SK-N-SH (cell line): ENCODE measurements around the gene GLIS2. TPM values are rescaled to one million over a fixed set of nuclear protein-coding genes. Genes with fewer than 3 reads are reported as not detected.

Source experiments
- CTCF ChIA-PET: fragments of 300-600, 350-600 bp; formaldehyde crosslinking; extraction: SDS; loops from one replicate; lab custom pipeline; 2021; lab: Yijun Ruan, JAX
- POLR2A ChIA-PET: fragments of 350-600 bp; sonication (Branson Sonifier 250); formaldehyde crosslinking; extraction: SDS; loops from one replicate; lab custom pipeline; 2020; ENCODE audit warnings: antibody characterized with exemption, inconsistent platforms; lab: Yijun Ruan, JAX
- DNase-seq: peaks from one replicate; pipeline ENCODE4 v3.0.0; 2012
- H2AFZ ChIP-seq: fragments of 200-600 bp; sonication (generic); 2 replicates; pipeline ENCODE4 v1.8.1; 2016; ENCODE audit warnings: antibody characterized with exemption, mild to moderate bottlenecking, low read depth
- H3F3A ChIP-seq: fragments of 200-600 bp; sonication (generic); replicated peaks from 2 replicates; pipeline ENCODE3; 2016; ENCODE audit warnings: antibody characterized with exemption, mild to moderate bottlenecking; ENCODE audit not compliant: insufficient read depth
- H3K27ac ChIP-seq, 2 experiments: fragments of 200-500 bp in 1 of 2; fragments of 200-600 bp in 1 of 2; sonication (Bioruptor generic) in 1 of 2; sonication (generic), shearing (Covaris generic) in 1 of 2; 2 replicates each; pipeline versions ENCODE4 v1.5.1 to v1.6.1; 2014 to 2016; ENCODE audit warnings: low read depth in 2 of 2, inconsistent platforms in 1 of 2, low read length in 1 of 2, mild to moderate bottlenecking in 1 of 2, mixed read lengths in 1 of 2
- H3K27me3 ChIP-seq: fragments of 200-600 bp; sonication (generic), shearing (Covaris generic); 2 replicates; pipeline ENCODE4 v1.6.1; 2016; ENCODE audit warnings: mixed run types; ENCODE audit not compliant: insufficient read depth
- H3K36me3 ChIP-seq, 2 experiments: fragments of 200-500 bp in 1 of 2; fragments of 200-600 bp in 1 of 2; sonication (Bioruptor generic) in 1 of 2; sonication (generic) in 1 of 2; replicated peaks in 1 of 2; 2 replicates each; pipeline versions ENCODE3 to v1.5.1; 2014 to 2016; ENCODE audit warnings: low read length in 1 of 2, mild to moderate bottlenecking in 1 of 2; ENCODE audit not compliant: insufficient read depth in 2 of 2, control insufficient read depth in 1 of 2
- H3K4me1 ChIP-seq, 2 experiments: fragments of 200-500 bp in 1 of 2; fragments of 200-600 bp in 1 of 2; sonication (Bioruptor generic) in 1 of 2; sonication (generic), shearing (Covaris generic) in 1 of 2; 2 replicates each; pipeline versions ENCODE4 v1.5.1 to v1.6.1; 2014 to 2016; ENCODE audit warnings: low read depth in 1 of 2, low read length in 1 of 2, mixed run types in 1 of 2; ENCODE audit not compliant: insufficient read depth in 2 of 2, control insufficient read depth in 1 of 2
- H3K4me2 ChIP-seq: fragments of 200-600 bp; sonication (generic), shearing (Covaris generic); 2 replicates; pipeline ENCODE4 v1.6.1; 2017; ENCODE audit warnings: mixed run types
- H3K4me3 ChIP-seq, 2 experiments: fragments of 200-500 bp in 1 of 2; fragments of 200-600 bp in 1 of 2; sonication (Bioruptor generic) in 1 of 2; sonication (generic), shearing (Covaris generic) in 1 of 2; 2 replicates each; pipeline versions ENCODE4 v1.5.1 to v1.8.1; 2014 to 2016; ENCODE audit warnings: low read depth in 2 of 2, inconsistent platforms in 1 of 2, low read length in 1 of 2, mild to moderate bottlenecking in 1 of 2, mixed read lengths in 1 of 2, moderate library complexity in 1 of 2
- H3K79me2 ChIP-seq: fragments of 200-600 bp; sonication (generic); 2 replicates; pipeline ENCODE4 v1.8.1; 2017; ENCODE audit warnings: mild to moderate bottlenecking; ENCODE audit not compliant: insufficient read depth
- H3K9ac ChIP-seq: fragments of 200-600 bp; sonication (generic); 2 replicates; pipeline ENCODE4 v1.6.1; 2017; ENCODE audit warnings: mixed run types
- H3K9me2 ChIP-seq: fragments of 200-600 bp; sonication (generic); 2 replicates; pipeline ENCODE4 v1.6.1; 2017; ENCODE audit warnings: mixed run types
- H3K9me3 ChIP-seq: fragments of 200-600 bp; sonication (generic); 2 replicates; pipeline ENCODE4 v1.6.1; 2017; ENCODE audit warnings: mixed run types, mild to moderate bottlenecking, moderate library complexity
- H4K20me1 ChIP-seq: fragments of 200-600 bp; sonication (generic); 2 replicates; pipeline ENCODE4 v1.6.1; 2017; ENCODE audit warnings: mild to moderate bottlenecking, mixed run types; ENCODE audit not compliant: insufficient read depth
- ELF1 ChIP-seq: IDR thresholded peaks from 2 replicates; pipeline ENCODE4 v1.4.0; 2012
- EP300 ChIP-seq, 2 experiments: IDR thresholded peaks; 2 replicates each; pipeline versions ENCODE4 v1.4.0 to v1.6.1; 2012; ENCODE audit warnings: borderline replicate concordance in 1 of 2, low read depth in 1 of 2, low read length in 1 of 2
- FOSL2 ChIP-seq: IDR thresholded peaks from 2 replicates; pipeline ENCODE4 v1.4.0; 2012; ENCODE audit warnings: low read depth, mild to moderate bottlenecking, moderate library complexity, borderline replicate concordance
- FOXJ3 ChIP-seq: sonication (generic); formaldehyde crosslinking; IDR thresholded peaks from 2 replicates; pipeline ENCODE4 v1.5.1; 2020; ENCODE audit warnings: mild to moderate bottlenecking, missing genetic modification reagents
- JUND ChIP-seq: IDR thresholded peaks from 2 replicates; pipeline ENCODE4 v1.4.0; 2012
- MEF2A ChIP-seq: IDR thresholded peaks from 2 replicates; pipeline ENCODE4 v1.4.0; 2012; ENCODE audit warnings: low read depth, borderline replicate concordance
- POLR2AphosphoS5 ChIP-seq: IDR thresholded peaks from 2 replicates; pipeline ENCODE4 v1.6.1; 2012; ENCODE audit warnings: low read depth, low read length
- RAD21 ChIP-seq: IDR thresholded peaks from 2 replicates; pipeline ENCODE4 v1.6.1; 2012; ENCODE audit warnings: mild to moderate bottlenecking, low read length
- RXRA ChIP-seq: IDR thresholded peaks from 2 replicates; pipeline ENCODE4 v1.4.0; 2012; ENCODE audit warnings: low read depth, mild to moderate bottlenecking, borderline replicate concordance
- SIN3A ChIP-seq: IDR thresholded peaks from 2 replicates; pipeline ENCODE4 v1.6.1; 2012; ENCODE audit warnings: low read depth, mild to moderate bottlenecking, low read length, moderate library complexity, borderline replicate concordance
- SMC3 ChIP-seq: IDR thresholded peaks from 2 replicates; pipeline ENCODE4 v1.6.1; 2012; ENCODE audit warnings: low read depth, low read length, improper control_type of control experiment
- TCF12 ChIP-seq: IDR thresholded peaks from 2 replicates; pipeline ENCODE4 v1.4.0; 2012
- TEAD4 ChIP-seq: IDR thresholded peaks from 2 replicates; pipeline ENCODE4 v1.4.0; 2012; ENCODE audit warnings: mild to moderate bottlenecking, borderline replicate concordance; ENCODE audit not compliant: insufficient read depth
- YY1 ChIP-seq: IDR thresholded peaks from 2 replicates; pipeline ENCODE4 v1.4.0; 2012; ENCODE audit warnings: low read depth, mild to moderate bottlenecking
- WGBS: methylation state at CpG from one replicate; pipeline ENCODE4 v1.1.6; 2017; ENCODE audit warnings: low lambda C conversion rate; 5-methylcytosine and 5-hydroxymethylcytosine counted together
- polyA plus RNA-seq, 3 experiments: library from polyadenylated mRNA; depleted of rRNA; stranded (reverse); fragments of >200 nt; gene quantifications; 2 replicates each; pipeline ENCODE4 v1.2.3, GENCODE V29; 2012
- TF ChIP-seq, protein P1 (sequence below): IDR thresholded peaks from 2 replicates; pipeline ENCODE4; 2012
- TF ChIP-seq, protein P2 (sequence below): fragments of 200-600 bp; sonication (generic); IDR thresholded peaks from 2 replicates; pipeline ENCODE4 v1.6.1; 2017; ENCODE audit warnings: antibody characterized with exemption, mild to moderate bottlenecking, moderate library complexity
- TF ChIP-seq, protein P3 (sequence below): fragments of 150-350 bp; IDR thresholded peaks from 2 replicates; pipeline ENCODE4 v1.6.1; 2016; ENCODE audit warnings: mild to moderate bottlenecking, low read depth, low read length
- TF ChIP-seq, protein P4 (sequence below): IDR thresholded peaks from 2 replicates; pipeline ENCODE4 v1.4.0; 2012; ENCODE audit warnings: low read depth, borderline replicate concordance
- TF ChIP-seq, protein P5 (sequence below): fragments of 150-350 bp; IDR thresholded peaks from 2 replicates; pipeline ENCODE4 v1.6.1; 2017; ENCODE audit warnings: antibody characterized with exemption, low read length, low read depth, borderline replicate concordance

GLIS2 gene
- polyA plus RNA-seq, 1 of the 3 experiments (the other 2 are of a cell fraction) = 6.5 TPM

DNA sequence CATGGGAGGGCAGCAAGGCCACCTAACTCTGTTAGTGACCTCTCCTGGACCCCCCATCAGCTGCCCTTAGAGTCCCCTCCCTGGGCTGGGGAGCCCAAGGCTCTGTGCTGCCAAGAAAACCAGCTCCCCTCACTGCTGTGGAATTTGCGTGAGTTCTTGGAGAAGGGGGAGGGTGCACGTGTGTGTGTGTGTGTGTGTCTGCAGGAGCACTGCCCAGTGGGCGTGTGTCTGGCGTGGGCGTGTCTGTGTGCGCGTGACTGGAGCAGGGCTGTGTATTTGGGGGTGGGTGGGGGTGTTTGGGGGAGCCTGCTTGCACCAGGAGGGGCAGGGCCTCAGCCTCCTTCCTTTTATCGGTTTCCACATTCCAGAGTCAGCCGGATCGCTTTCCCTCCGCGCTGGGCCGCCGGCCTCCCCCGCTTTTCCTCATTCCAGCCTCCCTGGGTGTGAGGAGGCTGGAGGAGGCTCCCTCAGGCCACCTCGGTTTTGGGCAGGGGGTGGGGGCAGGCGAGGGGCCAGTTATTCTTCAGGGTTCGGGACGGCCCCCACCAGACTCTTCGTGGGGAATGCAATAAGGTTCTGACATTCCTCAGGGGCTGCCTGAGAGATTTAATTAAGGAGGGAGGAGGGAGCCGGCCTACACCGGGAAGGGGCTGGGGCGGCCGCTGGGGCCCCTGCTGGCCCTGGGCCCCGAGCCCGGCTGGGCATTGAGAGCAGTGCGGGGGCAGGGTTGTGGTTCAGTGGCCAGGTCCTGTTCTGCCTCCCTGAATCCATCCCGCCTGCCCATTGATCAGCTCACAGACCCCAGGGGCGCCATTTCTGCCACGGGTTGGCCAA, 58.3 kb downstream of the GLIS2 start (continued):
- TF ChIP-seq, protein P1, sequence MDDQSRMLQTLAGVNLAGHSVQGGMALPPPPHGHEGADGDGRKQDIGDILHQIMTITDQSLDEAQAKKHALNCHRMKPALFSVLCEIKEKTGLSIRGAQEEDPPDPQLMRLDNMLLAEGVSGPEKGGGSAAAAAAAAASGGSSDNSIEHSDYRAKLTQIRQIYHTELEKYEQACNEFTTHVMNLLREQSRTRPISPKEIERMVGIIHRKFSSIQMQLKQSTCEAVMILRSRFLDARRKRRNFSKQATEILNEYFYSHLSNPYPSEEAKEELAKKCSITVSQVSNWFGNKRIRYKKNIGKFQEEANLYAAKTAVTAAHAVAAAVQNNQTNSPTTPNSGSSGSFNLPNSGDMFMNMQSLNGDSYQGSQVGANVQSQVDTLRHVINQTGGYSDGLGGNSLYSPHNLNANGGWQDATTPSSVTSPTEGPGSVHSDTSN = peak; percentile 21; the same call in 1 of the 2 replicates

DNA sequence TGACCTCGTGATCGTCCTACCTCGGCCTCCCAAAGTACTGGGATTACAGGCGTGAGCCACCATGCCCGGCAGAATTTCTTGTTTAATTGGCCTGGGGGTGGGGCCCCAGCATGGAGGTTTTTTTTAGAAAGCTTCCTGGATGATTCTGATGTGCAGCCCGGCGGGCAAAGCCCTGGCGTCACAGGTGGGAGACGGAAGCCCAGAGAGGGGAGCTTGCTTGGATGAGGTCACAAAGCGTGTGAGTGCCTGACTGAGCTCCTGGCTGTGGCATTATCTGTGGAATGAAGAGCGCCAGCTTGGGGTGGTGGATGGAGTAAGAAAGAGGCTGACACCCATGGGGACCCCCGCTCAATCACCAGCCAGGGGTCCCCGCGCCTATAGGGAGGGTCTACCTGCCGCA, 59.9 kb downstream of the GLIS2 start:
- Histone ChIP-seq H3K79me2 (peaks cover 68% of the 10 kb centered on the region), H3K4me2 (peak overlapping the region; percentile 91; the same call in 1 of the 2 replicates), H3K36me3 (peaks cover 0 to 7% of the 10 kb centered on the region in 2 experiments), H4K20me1 (peaks cover 54% of the 10 kb centered on the region), H2AFZ (no peak overlapping the region), H3K9me3 (no peaks in the 10 kb centered on the region), H3K27me3 (no peaks in the 10 kb centered on the region), H3K4me1 (peaks cover 40 to 74% of the 10 kb centered on the region in 2 experiments), H3K9ac (no peak overlapping the region; the same call in 1 of the 2 replicates), H3K9me2 (no peaks in the 10 kb centered on the region), H3K4me3 (no peak overlapping the region), H3K27ac (peak overlapping the region; percentile 76 to 83), H3F3A (peaks cover 24% of the 10 kb centered on the region)
- TF ChIP-seq, protein P2, sequence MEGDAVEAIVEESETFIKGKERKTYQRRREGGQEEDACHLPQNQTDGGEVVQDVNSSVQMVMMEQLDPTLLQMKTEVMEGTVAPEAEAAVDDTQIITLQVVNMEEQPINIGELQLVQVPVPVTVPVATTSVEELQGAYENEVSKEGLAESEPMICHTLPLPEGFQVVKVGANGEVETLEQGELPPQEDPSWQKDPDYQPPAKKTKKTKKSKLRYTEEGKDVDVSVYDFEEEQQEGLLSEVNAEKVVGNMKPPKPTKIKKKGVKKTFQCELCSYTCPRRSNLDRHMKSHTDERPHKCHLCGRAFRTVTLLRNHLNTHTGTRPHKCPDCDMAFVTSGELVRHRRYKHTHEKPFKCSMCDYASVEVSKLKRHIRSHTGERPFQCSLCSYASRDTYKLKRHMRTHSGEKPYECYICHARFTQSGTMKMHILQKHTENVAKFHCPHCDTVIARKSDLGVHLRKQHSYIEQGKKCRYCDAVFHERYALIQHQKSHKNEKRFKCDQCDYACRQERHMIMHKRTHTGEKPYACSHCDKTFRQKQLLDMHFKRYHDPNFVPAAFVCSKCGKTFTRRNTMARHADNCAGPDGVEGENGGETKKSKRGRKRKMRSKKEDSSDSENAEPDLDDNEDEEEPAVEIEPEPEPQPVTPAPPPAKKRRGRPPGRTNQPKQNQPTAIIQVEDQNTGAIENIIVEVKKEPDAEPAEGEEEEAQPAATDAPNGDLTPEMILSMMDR = no peak
- no peak for TF ChIP-seq JUND
- no peak for TF ChIP-seq TEAD4
- TF ChIP-seq SIN3A = no peak
- no peak for TF ChIP-seq POLR2AphosphoS5
- no peak for TF ChIP-seq YY1
- no peak for TF ChIP-seq FOSL2
- TF ChIP-seq SMC3 = no peak
- TF ChIP-seq, protein P3, sequence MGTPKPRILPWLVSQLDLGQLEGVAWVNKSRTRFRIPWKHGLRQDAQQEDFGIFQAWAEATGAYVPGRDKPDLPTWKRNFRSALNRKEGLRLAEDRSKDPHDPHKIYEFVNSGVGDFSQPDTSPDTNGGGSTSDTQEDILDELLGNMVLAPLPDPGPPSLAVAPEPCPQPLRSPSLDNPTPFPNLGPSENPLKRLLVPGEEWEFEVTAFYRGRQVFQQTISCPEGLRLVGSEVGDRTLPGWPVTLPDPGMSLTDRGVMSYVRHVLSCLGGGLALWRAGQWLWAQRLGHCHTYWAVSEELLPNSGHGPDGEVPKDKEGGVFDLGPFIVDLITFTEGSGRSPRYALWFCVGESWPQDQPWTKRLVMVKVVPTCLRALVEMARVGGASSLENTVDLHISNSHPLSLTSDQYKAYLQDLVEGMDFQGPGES = no peak
- no peak for TF ChIP-seq FOXJ3 (CRISPR knock-in tag)
- TF ChIP-seq MEF2A = no peak
- TF ChIP-seq ELF1 = no peak
- TF ChIP-seq, protein P4, sequence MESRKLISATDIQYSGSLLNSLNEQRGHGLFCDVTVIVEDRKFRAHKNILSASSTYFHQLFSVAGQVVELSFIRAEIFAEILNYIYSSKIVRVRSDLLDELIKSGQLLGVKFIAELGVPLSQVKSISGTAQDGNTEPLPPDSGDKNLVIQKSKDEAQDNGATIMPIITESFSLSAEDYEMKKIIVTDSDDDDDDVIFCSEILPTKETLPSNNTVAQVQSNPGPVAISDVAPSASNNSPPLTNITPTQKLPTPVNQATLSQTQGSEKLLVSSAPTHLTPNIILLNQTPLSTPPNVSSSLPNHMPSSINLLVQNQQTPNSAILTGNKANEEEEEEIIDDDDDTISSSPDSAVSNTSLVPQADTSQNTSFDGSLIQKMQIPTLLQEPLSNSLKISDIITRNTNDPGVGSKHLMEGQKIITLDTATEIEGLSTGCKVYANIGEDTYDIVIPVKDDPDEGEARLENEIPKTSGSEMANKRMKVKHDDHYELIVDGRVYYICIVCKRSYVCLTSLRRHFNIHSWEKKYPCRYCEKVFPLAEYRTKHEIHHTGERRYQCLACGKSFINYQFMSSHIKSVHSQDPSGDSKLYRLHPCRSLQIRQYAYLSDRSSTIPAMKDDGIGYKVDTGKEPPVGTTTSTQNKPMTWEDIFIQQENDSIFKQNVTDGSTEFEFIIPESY = no peak
- no peak for TF ChIP-seq RAD21
- TF ChIP-seq EP300 (IDR thresholded peaks at IDR 0.05; ENCODE audit: borderline replicate concordance in 1 of 2, low read depth in 1 of 2, low read length in 1 of 2) = no peak
- TF ChIP-seq, protein P5, sequence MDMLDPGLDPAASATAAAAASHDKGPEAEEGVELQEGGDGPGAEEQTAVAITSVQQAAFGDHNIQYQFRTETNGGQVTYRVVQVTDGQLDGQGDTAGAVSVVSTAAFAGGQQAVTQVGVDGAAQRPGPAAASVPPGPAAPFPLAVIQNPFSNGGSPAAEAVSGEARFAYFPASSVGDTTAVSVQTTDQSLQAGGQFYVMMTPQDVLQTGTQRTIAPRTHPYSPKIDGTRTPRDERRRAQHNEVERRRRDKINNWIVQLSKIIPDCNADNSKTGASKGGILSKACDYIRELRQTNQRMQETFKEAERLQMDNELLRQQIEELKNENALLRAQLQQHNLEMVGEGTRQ = no peak
- no peak for TF ChIP-seq TCF12
- TF ChIP-seq RXRA = no peak; the same call in 1 of the 2 replicates
- TF ChIP-seq, protein P1 = no peak
- ChIA-PET CTCF (interaction anchor here (1.4 to 32.1 kb wide), 5 partner anchors 17 to 111 kb away, joined by 3 to 558 read pairs (median 6); no protein-coding TSS in a partner anchor), POLR2A (interaction anchor here (3.4 kb wide), 1 partner anchor 17 kb away, joined by 28 read pairs; no protein-coding TSS in a partner anchor)
- DNase-seq = no peak
- 90% methylated on average over 11 of the region's 15 CpGs for WGBS
